ENCODE results near the gene SLC5A10.
"Not testable (repeated sequence)": the region's sequence is repeated elsewhere in the genome, so short reads cannot be mapped to it uniquely, and the experiment has no call there.

The SLC5A10 gene

DNA sequence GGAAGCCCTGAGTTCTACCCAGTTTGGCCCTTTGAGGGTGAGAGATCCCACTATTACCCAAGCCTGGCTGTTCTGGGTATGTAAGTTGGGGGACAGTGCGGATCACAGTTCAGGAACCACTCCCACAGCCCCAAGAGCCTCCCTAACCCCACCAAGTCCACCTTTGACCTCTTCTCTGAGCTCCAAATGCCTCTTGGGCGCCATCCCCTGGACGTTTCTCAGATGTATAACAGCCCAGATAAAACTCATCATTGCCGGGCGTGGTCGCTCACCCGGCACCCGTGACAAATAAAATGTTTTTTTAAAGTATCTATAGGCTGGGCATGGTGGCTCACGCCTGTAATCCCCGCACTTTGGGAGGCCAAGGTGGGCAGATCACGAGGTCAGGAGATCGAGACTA, 103.5 kb downstream of the SLC5A10 start:
- DNase-seq = not testable (repeated sequence)

DNA sequence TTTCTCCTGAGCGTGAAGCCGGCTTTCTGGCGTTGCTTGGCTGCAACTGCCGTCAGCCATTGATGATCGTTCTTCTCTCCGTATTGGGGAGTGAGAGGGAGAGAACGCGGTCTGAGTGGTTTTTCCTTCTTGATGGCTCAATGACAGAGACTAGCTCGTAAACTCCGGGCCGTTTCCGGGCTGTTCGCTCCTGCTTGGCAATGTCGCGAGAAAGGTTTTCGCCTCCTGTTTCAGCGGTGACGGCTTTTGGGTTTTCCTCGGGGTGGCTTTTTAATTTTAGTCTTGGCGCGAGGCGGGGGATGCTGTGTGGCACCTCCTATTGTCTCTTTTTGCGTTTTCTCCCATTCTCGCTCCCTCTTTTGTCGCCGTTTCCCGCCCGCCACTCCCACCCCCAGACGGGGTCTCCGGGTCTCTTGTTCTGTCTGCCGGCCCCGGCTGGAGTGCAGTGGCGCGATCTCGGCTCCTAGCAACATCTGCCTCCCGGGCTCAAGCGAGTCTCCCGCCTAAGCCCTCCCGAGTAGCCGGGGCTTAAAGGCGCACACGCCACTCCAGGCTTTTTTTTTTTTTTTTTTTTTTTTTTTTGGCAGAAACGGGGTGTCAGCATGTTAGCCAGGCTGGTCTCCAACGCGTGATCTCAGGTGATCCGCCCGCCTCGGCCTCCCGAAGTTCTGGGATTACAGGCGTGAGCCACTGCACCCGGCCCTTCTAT, 110.2 kb downstream of the SLC5A10 start:
- not testable (repeated sequence) for DNase-seq

- DNase-seq = not testable (repeated sequence)
These were observed 110.9 kb downstream of the SLC5A10 start for GRCh38 chr17:19062718-19063325.

- not testable (repeated sequence) for DNase-seq
These were observed 111.5 kb downstream of the SLC5A10 start for GRCh38 chr17:19063326-19063956.

DNA sequence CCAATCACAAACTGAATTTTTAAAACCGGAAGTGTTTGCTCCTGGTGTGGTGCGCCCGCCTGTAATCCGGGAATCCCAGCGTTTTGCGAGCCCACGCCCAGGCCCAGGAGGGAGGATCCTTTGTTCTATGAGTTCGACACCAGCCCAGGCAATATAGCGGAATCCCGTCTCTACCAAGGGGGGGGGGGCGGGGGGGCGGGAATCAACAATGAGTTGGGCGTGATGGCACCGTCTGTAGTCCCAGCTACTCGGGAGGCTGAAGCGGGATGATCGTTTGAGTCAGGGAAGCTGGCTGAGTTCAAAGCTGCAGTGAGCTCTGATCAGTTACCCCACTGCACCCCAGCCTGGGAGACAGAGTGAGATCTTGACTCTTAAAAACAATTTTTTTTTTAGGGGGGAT, 112.4 kb downstream of the SLC5A10 start:
- DNase-seq = not testable (repeated sequence)

GRCh38 chr17:19070318-19071168, 118.6 kb downstream of the SLC5A10 start:
- not testable (repeated sequence) for DNase-seq

Data from DMS153 (cell line).